Ovary (tissue), 9 donors: ENCODE data around the gene BUD31. TPM values are rescaled to one million over a fixed set of nuclear protein-coding genes. Genes with fewer than 3 reads are reported as not detected.

ENCODE experiments used
- DNase-seq, 5 donors: peaks; one replicate each; pipeline ENCODE4 v3.0.0-alpha.2; 2019 to 2020
- H3K27ac ChIP-seq, 2 donors: fragments of 200-600 bp; one replicate each; pipeline versions ENCODE4 v1.5.1 to v1.8.0; 2019 to 2022
- H3K27me3 ChIP-seq: fragments of 200-600 bp; one replicate; pipeline ENCODE4 v1.8.0; 2022
- H3K36me3 ChIP-seq: fragments of 200-600 bp; sonication (generic); one replicate; pipeline ENCODE4 v1.5.1; 2019
- H3K4me1 ChIP-seq: one replicate; pipeline ENCODE4 v1.8.1; 2013; ENCODE audit warnings: mild to moderate bottlenecking, moderate library complexity; ENCODE audit not compliant: insufficient read depth
- H3K4me3 ChIP-seq: fragments of 200-600 bp; sonication (generic); one replicate; pipeline ENCODE4 v1.5.1; 2017
- H3K9me3 ChIP-seq, 2 donors: fragments of 200-600 bp in 1 of 2; sonication (generic) in 1 of 2; one replicate each; pipeline versions ENCODE4 v1.5.1 to v1.8.1; 2013 to 2019; ENCODE audit warnings: mild to moderate bottlenecking in 1 of 2, moderate library complexity in 1 of 2
- EP300 ChIP-seq: sonication (generic); formaldehyde crosslinking; IDR thresholded peaks from one replicate; pipeline ENCODE4 v1.6.1; 2017; ENCODE audit warnings: antibody characterized with exemption
- POLR2A ChIP-seq: fragments of 450-650 bp; IDR thresholded peaks from one replicate; pipeline ENCODE4 v1.6.1; 2017; ENCODE audit warnings: antibody characterized with exemption, mild to moderate bottlenecking, moderate library complexity
- WGBS, 3 donors: extraction: QIAGEN DNeasy Blood & Tissue Kit in 1 of 3; methylation state at CpG; one replicate each; pipeline versions ENCODE4 v1.1.5 to v1.1.7; 2013 to 2017; 5-methylcytosine and 5-hydroxymethylcytosine counted together
- intact Hi-C, 4 donors: fragments of 100-400 bp; cut with DNase I; formaldehyde crosslinking; loops; one replicate each; pipeline versions ENCODE4 v1.11.0 to v1.15.1; 2022 to 2023
- polyA plus RNA-seq, 2 donors: library from polyadenylated mRNA; stranded (reverse); fragments of 200-250 nt in 1 of 2; fragments of 350-450 nt in 1 of 2; fragmentation: Illumina TruSeq in 1 of 2; extraction: RNeasy Lipid Tissue Mini Kit (QIAGEN cat#74804) in 1 of 2; gene quantifications; one replicate each; pipeline ENCODE4 v1.2.3, GENCODE V29; 2013 to 2014
- total RNA-seq, 7 donors: library from RNA; depleted of rRNA in 2 of 7; stranded (reverse); fragments of >200 nt in 2 of 7; fragmentation: NEBNext Ultra II Directional in 3 of 7; extraction: Animal tissue kit (Norgen Biotek cat#: 25700) in 3 of 7; gene quantifications; one replicate each; pipeline versions ENCODE4 v1.1.0 to v1.2.4, GENCODE V29; 2016 to 2023
- TF ChIP-seq, protein P1 (sequence below), 3 donors: fragments of 450-650 bp in 2 of 3; fragments of 200-600 bp in 1 of 3; IDR thresholded peaks; one replicate each; pipeline versions ENCODE4 v1.5.1 to v1.8.0; 2016 to 2022; ENCODE audit warnings: antibody characterized with exemption in 3 of 3, mild to moderate bottlenecking in 1 of 3
- donor health status: DM: no; HTN: no; CAD: no; lungs with moderate emphysema.
- donor health status: DM: no; HTN: no; CAD: no.
- donor health status: Bipolar disorder and iron deficiency.
- donor health status: DM: yes; HTN: yes; CAD: no.
- donor health status: DM: no; HTN: no; CAD: no.
- donor health status: DM: yes; HTN: yes; CAD: no.

Gene BUD31
- total and polyA plus RNA-seq, 9 donors, result 44.4 to 157 (median 65.2) TPM

DNA sequence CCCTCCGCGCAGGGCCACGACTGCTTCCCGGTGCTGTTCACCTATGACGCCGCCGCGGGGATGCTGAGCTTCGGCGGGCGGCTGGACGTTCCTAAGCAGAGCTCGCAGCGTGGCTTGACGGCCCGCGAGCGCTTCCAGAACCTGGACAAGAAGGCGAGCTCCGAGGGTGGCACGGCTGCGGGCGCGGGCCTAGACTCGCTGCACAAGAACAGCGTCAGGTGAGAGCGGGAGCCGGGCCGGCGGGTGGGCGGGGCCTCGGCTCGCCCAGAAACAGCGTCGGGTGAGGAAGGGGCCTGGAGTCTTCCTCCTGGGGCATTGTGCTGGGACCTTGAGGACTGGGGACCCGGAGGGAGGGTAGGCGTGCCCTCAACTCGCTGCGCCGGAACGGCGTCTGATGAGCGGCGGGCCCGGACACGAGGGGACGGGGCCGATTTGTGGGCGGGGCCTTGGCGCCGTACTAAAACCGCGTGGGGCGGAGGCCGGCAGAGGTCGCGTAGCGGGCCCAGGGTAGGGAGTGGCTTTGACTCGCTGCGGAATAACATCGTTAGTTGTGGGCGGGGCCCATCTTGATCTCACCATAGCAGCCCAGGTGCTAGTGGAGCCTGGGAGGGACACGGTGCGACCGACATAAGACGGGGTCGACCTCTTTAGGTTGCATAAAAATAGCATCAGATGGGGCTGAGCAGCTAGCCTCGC, 16.0 kb upstream of the BUD31 start:
- Histone ChIP-seq H3K4me3 (peak overlapping the region; percentile 45), H3K27ac (peak overlapping the region in 1 of 2 donors; percentile 36), H3K4me1 (peaks cover 3% of the 10 kb centered on the region), H3K27me3 (no peaks in the 10 kb centered on the region), H3K36me3 (no peaks in the 10 kb centered on the region), H3K9me3 (no peaks in the 10 kb centered on the region)
- DNase-seq, result peak; percentile 75 to 87 (median 80)
- TF ChIP-seq POLR2A (no peak), EP300 (no peak)
- TF ChIP-seq, protein P1, sequence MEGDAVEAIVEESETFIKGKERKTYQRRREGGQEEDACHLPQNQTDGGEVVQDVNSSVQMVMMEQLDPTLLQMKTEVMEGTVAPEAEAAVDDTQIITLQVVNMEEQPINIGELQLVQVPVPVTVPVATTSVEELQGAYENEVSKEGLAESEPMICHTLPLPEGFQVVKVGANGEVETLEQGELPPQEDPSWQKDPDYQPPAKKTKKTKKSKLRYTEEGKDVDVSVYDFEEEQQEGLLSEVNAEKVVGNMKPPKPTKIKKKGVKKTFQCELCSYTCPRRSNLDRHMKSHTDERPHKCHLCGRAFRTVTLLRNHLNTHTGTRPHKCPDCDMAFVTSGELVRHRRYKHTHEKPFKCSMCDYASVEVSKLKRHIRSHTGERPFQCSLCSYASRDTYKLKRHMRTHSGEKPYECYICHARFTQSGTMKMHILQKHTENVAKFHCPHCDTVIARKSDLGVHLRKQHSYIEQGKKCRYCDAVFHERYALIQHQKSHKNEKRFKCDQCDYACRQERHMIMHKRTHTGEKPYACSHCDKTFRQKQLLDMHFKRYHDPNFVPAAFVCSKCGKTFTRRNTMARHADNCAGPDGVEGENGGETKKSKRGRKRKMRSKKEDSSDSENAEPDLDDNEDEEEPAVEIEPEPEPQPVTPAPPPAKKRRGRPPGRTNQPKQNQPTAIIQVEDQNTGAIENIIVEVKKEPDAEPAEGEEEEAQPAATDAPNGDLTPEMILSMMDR (IDR thresholded peaks at IDR 0.05), result no peak
- intact Hi-C loops, result loop anchor here in 2 of 4 donors (10.0 kb wide), 1 partner anchor 248 kb away; the partner anchor contains the start of gene SMURF1 (in 2 of the 2)
- WGBS, 3 donors, result 0 to 5% (median 2%) methylated on average over 58 to 68 of the region's 68 CpGs

DNA sequence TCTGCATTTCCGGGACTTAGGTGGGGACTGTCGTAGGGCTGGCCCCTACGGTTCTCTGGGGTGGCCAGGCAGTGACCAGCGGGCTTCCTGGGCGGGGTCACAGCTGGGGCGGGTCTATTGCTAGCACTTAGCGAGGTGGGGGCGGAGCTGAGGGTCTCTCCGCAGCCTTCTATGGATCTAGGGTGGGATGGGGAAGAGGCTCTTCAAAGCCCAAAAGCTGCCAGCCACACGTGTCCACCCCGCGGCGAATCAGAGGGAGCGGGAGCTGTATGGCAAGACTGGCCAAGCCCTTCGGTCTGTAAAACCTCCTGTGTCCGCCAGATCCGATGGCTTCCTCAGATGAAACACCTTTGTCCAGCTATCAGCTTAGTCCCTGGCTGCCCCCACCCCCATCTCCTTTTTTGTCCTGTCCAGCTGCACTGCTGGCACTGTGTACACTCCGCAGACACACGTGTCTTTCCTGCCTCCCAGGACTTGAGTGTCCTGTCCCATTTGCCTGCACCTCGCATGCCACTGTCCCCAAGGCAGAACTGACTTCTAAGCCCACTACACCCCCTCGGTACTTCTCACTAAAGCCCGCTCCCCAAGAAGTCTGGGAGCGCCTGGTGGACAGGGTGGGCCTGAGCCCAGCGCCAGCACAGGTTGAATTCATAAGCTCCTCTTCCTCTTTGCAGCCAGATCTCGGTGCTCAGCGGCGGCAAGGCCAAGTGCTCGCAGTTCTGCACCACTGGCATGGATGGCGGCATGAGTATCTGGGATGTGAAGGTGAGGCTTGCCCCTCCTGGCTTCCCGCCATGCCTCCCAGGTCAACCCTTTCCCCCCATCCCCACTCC, 15.2 kb upstream of the BUD31 start:
- H3K27ac ChIP-seq, result peak overlapping the region in 1 of 2 donors; percentile 36
- peak; percentile 53 to 74 (median 67) for DNase-seq
- intact Hi-C loops, result loop anchor here in 2 of 4 donors (10.0 kb wide), 1 partner anchor 249 kb away; the partner anchor contains the start of gene SMURF1 (in 2 of the 2)
- no peaks in the 10 kb centered on the region for H3K36me3 ChIP-seq
- 34 to 40% (median 37%) methylated on average over 30 of the region's 30 CpGs for WGBS, 3 donors
- no peaks in the 10 kb centered on the region for H3K9me3 ChIP-seq
- TF ChIP-seq EP300, result no peak
- H3K4me1 ChIP-seq, result peaks cover 3% of the 10 kb centered on the region
- no peaks in the 10 kb centered on the region for H3K27me3 ChIP-seq
- H3K4me3 ChIP-seq, result peak overlapping the region; percentile 45

DNA sequence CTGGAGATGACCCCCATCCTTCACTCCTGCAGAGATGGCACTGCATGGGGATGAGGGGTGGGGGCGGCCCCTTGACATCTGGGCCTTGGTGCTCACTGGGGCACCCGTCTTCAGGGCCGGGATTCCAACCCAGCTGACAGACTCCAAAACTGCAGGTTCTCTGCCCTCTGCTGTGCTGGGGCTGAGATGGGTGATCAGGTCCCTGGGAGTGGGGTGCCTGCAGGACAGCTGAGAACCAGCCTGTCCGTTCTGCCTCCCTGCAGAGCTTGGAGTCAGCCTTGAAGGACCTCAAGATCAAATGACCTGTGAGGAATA, 14.6 kb upstream of the BUD31 start:
- Histone ChIP-seq H3K4me1 (peaks cover 3% of the 10 kb centered on the region), H3K4me3 (no peak overlapping the region), H3K27ac (no peak overlapping the region), H3K27me3 (no peaks in the 10 kb centered on the region), H3K9me3 (no peaks in the 10 kb centered on the region), H3K36me3 (no peaks in the 10 kb centered on the region)
- no peak for TF ChIP-seq POLR2A
- TF ChIP-seq, protein P1 (IDR thresholded peaks at IDR 0.05), result no peak
- TF ChIP-seq EP300, result no peak
- WGBS, 3 donors, result 81 to 91% (median 82%) methylated on average over 4 of the region's 4 CpGs
- intact Hi-C loops, result loop anchor here in 2 of 4 donors (10.0 kb wide), 1 partner anchor 249 kb away; the partner anchor contains the start of gene SMURF1 (in 2 of the 2)
- DNase-seq, result no peak

DNA sequence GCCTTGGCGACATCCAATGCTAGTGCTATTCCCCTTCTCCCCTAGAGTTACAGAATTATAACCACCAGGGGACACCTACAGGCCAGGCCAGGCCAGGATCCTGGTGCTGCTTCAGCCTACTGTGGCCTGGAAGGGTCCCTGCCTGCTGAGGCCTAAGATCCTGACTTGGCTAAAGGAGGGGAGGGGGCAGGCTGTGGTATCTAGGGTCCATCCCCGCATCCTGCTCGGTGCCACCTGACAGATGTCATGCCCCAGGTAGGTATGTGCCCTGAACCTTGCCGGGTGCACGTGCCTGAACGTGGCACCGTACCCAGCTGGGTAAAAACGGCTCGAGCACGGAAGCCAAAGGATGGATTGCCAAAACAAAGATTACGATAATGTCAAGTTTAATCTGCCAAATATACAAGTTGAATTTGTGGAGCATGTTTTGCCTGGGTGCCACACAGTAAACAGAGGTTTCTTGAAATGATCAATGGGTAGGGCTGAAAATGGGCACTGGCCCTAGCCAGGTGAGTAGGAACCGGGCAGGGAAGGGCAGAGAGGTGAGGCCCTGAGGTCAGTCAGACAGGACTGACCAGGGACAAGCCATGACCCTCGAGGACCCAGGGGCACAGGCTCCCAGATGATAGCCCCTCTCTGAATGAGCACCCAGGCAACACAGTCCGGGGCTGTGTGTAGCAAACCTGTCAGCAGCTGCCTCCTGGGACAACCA, 13.0 kb upstream of the BUD31 start:
- Histone ChIP-seq H3K36me3 (no peaks in the 10 kb centered on the region), H3K4me3 (no peak overlapping the region), H3K27ac (no peak overlapping the region), H3K9me3 (no peaks in the 10 kb centered on the region), H3K27me3 (no peaks in the 10 kb centered on the region), H3K4me1 (peaks cover 3% of the 10 kb centered on the region)
- no peak for DNase-seq
- TF ChIP-seq EP300, result no peak
- no peak for TF ChIP-seq POLR2A
- intact Hi-C loops, result loop anchor here in 2 of 4 donors (10.0 kb wide), 1 partner anchor 251 kb away; the partner anchor contains the start of gene SMURF1 (in 2 of the 2)
- WGBS, 3 donors, result 70 to 81% (median 71%) methylated on average over 14 of the region's 14 CpGs
